Right lobe of liver (tissue), 4 donors: ENCODE data around the gene DPRX.

ENCODE experiments used
- POLR2A ChIP-seq: fragments of 450-650 bp; IDR thresholded peaks from one replicate; pipeline ENCODE4 v1.6.1; 2017; ENCODE audit warnings: antibody characterized with exemption, mild to moderate bottlenecking
- TF ChIP-seq, protein P1 (sequence below), 4 donors: fragments of 200-600 bp in 3 of 4; fragments of 450-650 bp in 1 of 4; IDR thresholded peaks; one replicate each; pipeline versions ENCODE4 v1.5.1 to v1.8.0; 2016 to 2022; ENCODE audit warnings: antibody characterized with exemption in 4 of 4, mild to moderate bottlenecking in 2 of 4
- donor health status: DM: no; HTN: no; CAD: no.
- donor health status: DM: no; HTN: no; CAD: no.
- donor health status: DM: no; HTN: yes; CAD: no.

DNA sequence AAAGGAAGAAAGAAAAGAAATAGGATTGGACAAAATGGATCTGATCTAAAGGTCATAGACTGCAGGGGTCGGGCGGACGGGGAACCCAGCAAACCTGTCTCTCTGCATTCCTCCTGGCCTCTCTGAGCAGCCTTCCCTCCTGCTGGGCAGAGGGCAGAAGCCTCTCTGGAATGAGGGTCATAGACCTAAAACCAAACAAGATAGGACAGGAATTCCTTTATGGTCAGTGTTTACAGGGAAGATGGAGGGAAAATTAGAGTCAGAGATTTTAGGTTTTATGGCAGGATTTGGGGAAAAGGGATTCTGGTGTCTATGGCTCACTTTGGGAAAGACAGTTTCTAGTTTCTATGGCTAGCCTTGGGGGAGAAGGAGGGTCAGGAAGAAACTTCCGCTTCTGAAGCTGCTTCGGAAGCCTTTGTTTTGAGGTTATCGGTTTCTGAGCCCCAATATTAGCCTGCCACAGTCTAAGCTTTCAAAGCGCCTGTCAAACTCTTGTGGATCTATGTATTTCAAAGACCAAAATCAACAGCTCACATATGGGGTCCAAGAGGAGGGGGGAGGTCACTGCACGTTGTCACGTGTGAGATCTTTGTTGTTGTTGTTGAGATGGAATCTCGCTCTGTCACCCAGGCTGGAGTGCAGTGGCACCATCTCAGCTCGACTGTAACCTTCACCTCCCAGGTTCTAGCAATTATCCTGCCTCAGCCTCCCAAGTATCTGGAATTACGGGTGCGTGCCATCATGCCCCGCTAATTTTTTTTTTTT, 18.9 kb upstream of the DPRX start:
- TF ChIP-seq, protein P1, sequence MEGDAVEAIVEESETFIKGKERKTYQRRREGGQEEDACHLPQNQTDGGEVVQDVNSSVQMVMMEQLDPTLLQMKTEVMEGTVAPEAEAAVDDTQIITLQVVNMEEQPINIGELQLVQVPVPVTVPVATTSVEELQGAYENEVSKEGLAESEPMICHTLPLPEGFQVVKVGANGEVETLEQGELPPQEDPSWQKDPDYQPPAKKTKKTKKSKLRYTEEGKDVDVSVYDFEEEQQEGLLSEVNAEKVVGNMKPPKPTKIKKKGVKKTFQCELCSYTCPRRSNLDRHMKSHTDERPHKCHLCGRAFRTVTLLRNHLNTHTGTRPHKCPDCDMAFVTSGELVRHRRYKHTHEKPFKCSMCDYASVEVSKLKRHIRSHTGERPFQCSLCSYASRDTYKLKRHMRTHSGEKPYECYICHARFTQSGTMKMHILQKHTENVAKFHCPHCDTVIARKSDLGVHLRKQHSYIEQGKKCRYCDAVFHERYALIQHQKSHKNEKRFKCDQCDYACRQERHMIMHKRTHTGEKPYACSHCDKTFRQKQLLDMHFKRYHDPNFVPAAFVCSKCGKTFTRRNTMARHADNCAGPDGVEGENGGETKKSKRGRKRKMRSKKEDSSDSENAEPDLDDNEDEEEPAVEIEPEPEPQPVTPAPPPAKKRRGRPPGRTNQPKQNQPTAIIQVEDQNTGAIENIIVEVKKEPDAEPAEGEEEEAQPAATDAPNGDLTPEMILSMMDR (IDR thresholded peaks at IDR 0.05) = no peak
- TF ChIP-seq POLR2A = no peak
